ENCODE data around the gene SSTR3.

SSTR3 gene

DNA sequence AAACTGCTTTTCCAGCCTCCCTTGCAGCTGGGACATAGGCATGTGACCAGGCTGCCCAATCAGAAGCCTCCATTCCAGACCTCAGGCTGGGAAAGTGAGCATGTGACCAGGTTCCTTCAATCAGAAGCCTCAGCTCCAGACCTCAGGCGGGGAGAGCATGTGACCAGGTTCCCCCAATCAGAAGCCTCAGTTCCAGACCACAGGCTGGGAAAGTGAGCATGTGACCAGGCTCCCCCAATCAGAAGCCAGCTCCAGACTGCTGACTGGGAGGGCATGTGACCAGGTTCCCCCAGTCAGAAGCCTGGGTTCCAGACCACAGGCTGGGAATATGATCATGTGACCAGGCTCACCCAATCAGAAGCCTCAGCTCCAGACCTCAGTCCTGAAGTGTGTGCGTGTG, 50.8 kb downstream of the SSTR3 start:
- Histone ChIP-seq H3K27me3 (replicated peaks; ENCODE audit: insufficient read depth, low read length) (peaks cover 27% of the 10 kb centered on the region), H3K79me2 (ENCODE audit: low read length) (no peaks in the 10 kb centered on the region), H3K4me1 (ENCODE audit: low read length) (peaks cover 16% of the 10 kb centered on the region), H3K9ac (ENCODE audit: low read length) (no peak overlapping the region), H3F3A (ENCODE audit: insufficient read depth, low read length) (no peaks in the 10 kb centered on the region), H3K36me3 (replicated peaks; ENCODE audit: insufficient read depth, low read length) (no peaks in the 10 kb centered on the region), H3K27ac (ENCODE audit: low read length) (no peak overlapping the region), H3K9me3 (replicated peaks; ENCODE audit: insufficient read depth, low read length) (no peaks in the 10 kb centered on the region), H4K20me1 (ENCODE audit: insufficient read depth, low read length) (no peaks in the 10 kb centered on the region), H2AFZ (ENCODE audit: low read length) (no peak overlapping the region), H3K4me3 (ENCODE audit: low read length) (no peak overlapping the region), H3K4me2 (ENCODE audit: low read depth, low read length) (no peak overlapping the region), H3K9me2 (replicated peaks; ENCODE audit: insufficient read depth, low read length) (no peaks in the 10 kb centered on the region)
- peak; percentile 18 for DNase-seq
- no peak for TF ChIP-seq EZH2 (optimal IDR thresholded peaks at IDR 0.05; ENCODE audit: low read depth, low read length)
- TF ChIP-seq, protein P1, sequence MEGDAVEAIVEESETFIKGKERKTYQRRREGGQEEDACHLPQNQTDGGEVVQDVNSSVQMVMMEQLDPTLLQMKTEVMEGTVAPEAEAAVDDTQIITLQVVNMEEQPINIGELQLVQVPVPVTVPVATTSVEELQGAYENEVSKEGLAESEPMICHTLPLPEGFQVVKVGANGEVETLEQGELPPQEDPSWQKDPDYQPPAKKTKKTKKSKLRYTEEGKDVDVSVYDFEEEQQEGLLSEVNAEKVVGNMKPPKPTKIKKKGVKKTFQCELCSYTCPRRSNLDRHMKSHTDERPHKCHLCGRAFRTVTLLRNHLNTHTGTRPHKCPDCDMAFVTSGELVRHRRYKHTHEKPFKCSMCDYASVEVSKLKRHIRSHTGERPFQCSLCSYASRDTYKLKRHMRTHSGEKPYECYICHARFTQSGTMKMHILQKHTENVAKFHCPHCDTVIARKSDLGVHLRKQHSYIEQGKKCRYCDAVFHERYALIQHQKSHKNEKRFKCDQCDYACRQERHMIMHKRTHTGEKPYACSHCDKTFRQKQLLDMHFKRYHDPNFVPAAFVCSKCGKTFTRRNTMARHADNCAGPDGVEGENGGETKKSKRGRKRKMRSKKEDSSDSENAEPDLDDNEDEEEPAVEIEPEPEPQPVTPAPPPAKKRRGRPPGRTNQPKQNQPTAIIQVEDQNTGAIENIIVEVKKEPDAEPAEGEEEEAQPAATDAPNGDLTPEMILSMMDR (IDR thresholded peaks at IDR 0.05; ENCODE audit: low read length): no peak

DNA sequence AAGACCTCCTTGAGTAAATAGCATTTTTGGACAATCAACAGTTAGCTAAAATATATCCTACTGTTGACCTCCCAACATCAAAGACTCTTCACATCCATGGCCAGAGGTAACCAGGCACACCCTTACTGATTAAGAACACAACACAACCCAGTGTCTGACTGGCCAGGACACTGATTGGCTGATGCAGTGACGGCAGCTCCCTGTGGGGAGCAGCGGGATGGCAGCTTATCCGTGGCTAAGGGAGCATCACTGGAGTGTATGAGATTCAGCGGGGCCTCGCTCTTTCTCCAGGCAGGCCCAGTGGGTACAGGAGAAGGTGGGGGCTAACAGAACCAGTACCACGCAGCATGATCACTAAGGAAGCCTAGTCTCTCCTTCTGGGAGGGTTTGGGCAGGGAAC, 52.2 kb downstream of the SSTR3 start:
- TF ChIP-seq, protein P1 (IDR thresholded peaks at IDR 0.05; ENCODE audit: low read length): no peak
- Histone ChIP-seq H3K27ac (ENCODE audit: low read length) (no peak overlapping the region), H3K4me2 (ENCODE audit: low read depth, low read length) (no peak overlapping the region), H3K4me3 (ENCODE audit: low read length) (no peak overlapping the region), H3K36me3 (replicated peaks; ENCODE audit: insufficient read depth, low read length) (no peaks in the 10 kb centered on the region), H3K9me2 (replicated peaks; ENCODE audit: insufficient read depth, low read length) (no peaks in the 10 kb centered on the region), H2AFZ (ENCODE audit: low read length) (no peak overlapping the region), H3K9me3 (replicated peaks; ENCODE audit: insufficient read depth, low read length) (no peaks in the 10 kb centered on the region), H3K4me1 (ENCODE audit: low read length) (peaks cover 16% of the 10 kb centered on the region), H3K27me3 (replicated peaks; ENCODE audit: insufficient read depth, low read length) (peaks cover 27% of the 10 kb centered on the region), H4K20me1 (ENCODE audit: insufficient read depth, low read length) (no peaks in the 10 kb centered on the region), H3K9ac (ENCODE audit: low read length) (no peak overlapping the region), H3F3A (ENCODE audit: insufficient read depth, low read length) (no peaks in the 10 kb centered on the region), H3K79me2 (ENCODE audit: low read length) (no peaks in the 10 kb centered on the region)
- DNase-seq: no peak

DNA sequence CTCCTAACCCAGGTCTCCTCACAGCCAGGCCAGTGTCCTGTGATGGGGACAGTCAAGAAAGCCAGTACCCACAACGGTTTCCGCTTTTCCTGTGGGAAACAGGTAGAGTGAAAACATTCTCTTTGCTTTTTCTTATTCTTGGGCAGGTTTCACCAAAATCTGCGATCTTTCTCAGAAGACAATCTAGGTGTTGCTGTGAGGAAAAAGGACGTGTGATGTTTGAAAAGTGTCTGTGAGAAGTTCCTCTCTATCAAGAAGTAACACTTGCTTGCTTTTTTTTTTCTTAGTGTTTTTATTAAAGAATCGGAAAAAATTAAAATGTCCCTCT, 53.4 kb downstream of the SSTR3 start:
- no peak overlapping the region for H3K27ac ChIP-seq (ENCODE audit: low read length)
- TF ChIP-seq EZH2 (optimal IDR thresholded peaks at IDR 0.05; ENCODE audit: low read depth, low read length) (no peak), EZH2phosphoT487 (IDR thresholded peaks at IDR 0.05; ENCODE audit: low read length) (no peak)
- TF ChIP-seq, protein P1 (IDR thresholded peaks at IDR 0.05; ENCODE audit: low read length): no peak
- H3K9ac ChIP-seq (ENCODE audit: low read length): no peak overlapping the region
- H3F3A ChIP-seq (ENCODE audit: insufficient read depth, low read length): no peaks in the 10 kb centered on the region
- H3K9me2 ChIP-seq (replicated peaks; ENCODE audit: insufficient read depth, low read length): no peaks in the 10 kb centered on the region
- H3K9me3 ChIP-seq (replicated peaks; ENCODE audit: insufficient read depth, low read length): no peaks in the 10 kb centered on the region
- peaks cover 16% of the 10 kb centered on the region for H3K4me1 ChIP-seq (ENCODE audit: low read length)
- no peak for DNase-seq
- no peak overlapping the region for H3K4me2 ChIP-seq (ENCODE audit: low read depth, low read length)
- no peaks in the 10 kb centered on the region for H3K36me3 ChIP-seq (replicated peaks; ENCODE audit: insufficient read depth, low read length)
- no peak overlapping the region for H3K4me3 ChIP-seq (ENCODE audit: low read length)
- no peak overlapping the region for H2AFZ ChIP-seq (ENCODE audit: low read length)
- H4K20me1 ChIP-seq (ENCODE audit: insufficient read depth, low read length): no peaks in the 10 kb centered on the region
- H3K27me3 ChIP-seq (replicated peaks; ENCODE audit: insufficient read depth, low read length): peaks cover 28% of the 10 kb centered on the region
- H3K79me2 ChIP-seq (ENCODE audit: low read length): no peaks in the 10 kb centered on the region

Data from MM.1S (cell line).